GM23338 (cell line): Measurements from ENCODE around the gene SLC25A42. TPM values are rescaled to one million over a fixed set of nuclear protein-coding genes. Genes with fewer than 3 reads are reported as not detected.

Experiments
- ATAC-seq: fragments of 200-7000 bp; cut with Tn5 transposase; 3 replicates; pipeline ENCODE4 v1.9.1; 2020
- DNase-seq: peaks from one replicate; pipeline ENCODE4 v3.0.0-alpha.2; 2015; ENCODE audit warnings: low spot score
- H2AFZ ChIP-seq: fragments of 200-600 bp; sonication (generic); 2 replicates; pipeline ENCODE4 v1.8.0; 2016; ENCODE audit warnings: antibody characterized with exemption, mild to moderate bottlenecking, moderate library complexity
- H3F3A ChIP-seq: fragments of 200-600 bp; sonication (generic); replicated peaks from 2 replicates; pipeline ENCODE4 v1.8.0; 2017; ENCODE audit warnings: antibody characterized with exemption, mixed run types, low read depth
- H3K27ac ChIP-seq: fragments of 200-600 bp; sonication (generic); 2 replicates; pipeline ENCODE4 v1.6.1; 2016; ENCODE audit warnings: low read depth
- H3K27me3 ChIP-seq: fragments of 200-600 bp; sonication (generic); 2 replicates; pipeline ENCODE4 v1.8.0; 2016; ENCODE audit warnings: mild to moderate bottlenecking, mixed run types, moderate library complexity; ENCODE audit not compliant: insufficient read depth
- H3K36me3 ChIP-seq: fragments of 200-600 bp; sonication (generic); 2 replicates; pipeline ENCODE4 v1.8.0; 2016; ENCODE audit warnings: mild to moderate bottlenecking; ENCODE audit not compliant: insufficient read depth
- H3K4me1 ChIP-seq: fragments of 200-600 bp; sonication (generic); 2 replicates; pipeline ENCODE4 v1.8.0; 2016; ENCODE audit warnings: mild to moderate bottlenecking, moderate library complexity; ENCODE audit not compliant: insufficient read depth
- H3K4me2 ChIP-seq: fragments of 200-600 bp; sonication (generic); 2 replicates; pipeline ENCODE4 v1.7.1; 2017; ENCODE audit warnings: mixed run types
- H3K4me3 ChIP-seq: fragments of 200-600 bp; sonication (generic); 2 replicates; pipeline ENCODE4 v1.6.1; 2016; ENCODE audit warnings: mixed run types
- H3K79me2 ChIP-seq: fragments of 200-600 bp; sonication (generic); replicated peaks from 2 replicates; pipeline ENCODE4 v1.8.0; 2017; ENCODE audit warnings: mild to moderate bottlenecking; ENCODE audit not compliant: insufficient read depth
- H3K9me2 ChIP-seq: fragments of 200-600 bp; sonication (generic); 2 replicates; pipeline ENCODE4 v1.8.0; 2017; ENCODE audit not compliant: insufficient read depth
- H4K20me1 ChIP-seq: fragments of 200-600 bp; sonication (generic); replicated peaks from 2 replicates; pipeline ENCODE4 v1.8.0; 2017; ENCODE audit warnings: mild to moderate bottlenecking; ENCODE audit not compliant: insufficient read depth
- H3K27ac Mint-ChIP-seq: 2 replicates; pipeline ENCODE4 v1.8.0; 2020; ENCODE audit warnings: inconsistent platforms, mild to moderate bottlenecking, moderate library complexity, mixed read lengths
- H3K27me3 Mint-ChIP-seq: 3 replicates; pipeline ENCODE4 v1.8.0; 2022; ENCODE audit warnings: low read depth, mild to moderate bottlenecking, moderate library complexity, mixed read lengths, inconsistent platforms; ENCODE audit not compliant: insufficient read depth, poor library complexity
- H3K36me3 Mint-ChIP-seq: 3 replicates; pipeline ENCODE4 v1.8.0; 2021; ENCODE audit warnings: low read depth, mild to moderate bottlenecking, inconsistent platforms, moderate library complexity, mixed read lengths
- H3K4me1 Mint-ChIP-seq: 3 replicates; pipeline ENCODE4 v1.8.0; 2020; ENCODE audit warnings: mild to moderate bottlenecking, inconsistent platforms, mixed read lengths
- H3K4me3 Mint-ChIP-seq: 3 replicates; pipeline ENCODE4 v1.8.0; 2021; ENCODE audit warnings: moderate library complexity, mild to moderate bottlenecking, inconsistent platforms, mixed read lengths
- H3K9me3 Mint-ChIP-seq: 3 replicates; pipeline ENCODE4 v1.8.0; 2020; ENCODE audit warnings: moderate library complexity, mild to moderate bottlenecking, inconsistent platforms, mixed read lengths
- CREB1 ChIP-seq: fragments of 250-450 bp; sonication (Bioruptor Pico); IDR thresholded peaks from 2 replicates; pipeline ENCODE4 v1.5.0; 2020; ENCODE audit warnings: low read depth, mild to moderate bottlenecking, moderate library complexity
- EZH2 ChIP-seq: fragments of 200-600 bp; sonication (generic); IDR thresholded peaks from one replicate; pipeline ENCODE4 v1.8.0; 2017; ENCODE audit warnings: antibody characterized with exemption, mild to moderate bottlenecking, low read depth; ENCODE audit not compliant: unreplicated experiment
- EZH2phosphoT487 ChIP-seq: fragments of 200-600 bp; sonication (generic); IDR thresholded peaks from one replicate; pipeline ENCODE4 v1.8.1; 2018; ENCODE audit warnings: antibody characterized with exemption; ENCODE audit not compliant: unreplicated experiment
- ZNF114 ChIP-seq: fragments of 250-450 bp; sonication (Bioruptor Pico); IDR thresholded peaks from 2 replicates; pipeline ENCODE4 v1.5.0; 2020; ENCODE audit warnings: mild to moderate bottlenecking, moderate library complexity
- ZNF331 ChIP-seq: fragments of 250-450 bp; sonication (Bioruptor Pico); IDR thresholded peaks from 2 replicates; pipeline ENCODE4 v1.5.0; 2020; ENCODE audit warnings: low read depth, mild to moderate bottlenecking, moderate library complexity
- ZNF462 ChIP-seq: fragments of 250-450 bp; sonication (Bioruptor Pico); IDR thresholded peaks from 2 replicates; pipeline ENCODE4 v1.5.0; 2020; ENCODE audit warnings: mild to moderate bottlenecking, moderate library complexity
- polyA plus RNA-seq: library from polyadenylated mRNA; unstranded; fragments of >200 nt; fragmentation: Nextera tagmentation; extraction: Ambion mirVana; gene quantifications from 2 replicates; pipeline ENCODE4 v1.2.1, GENCODE V29; 2016
- total RNA-seq: library from RNA; depleted of rRNA; stranded (reverse); fragments of >200 nt; shearing (Covaris generic); gene quantifications from 2 replicates; pipeline ENCODE4 v1.2.3, GENCODE V29; 2014

The SLC25A42 gene
- total and polyA plus RNA-seq, 2 experiments from 2014 or later = 7.3 to 7.6 TPM

- H3K27ac Mint-ChIP-seq = no peak overlapping the region
Measured at GRCh38 chr19:19096641-19097627, 33.1 kb downstream of the SLC25A42 start.

GRCh38 chr19:19098084-19098702 is 34.4 kb downstream of the SLC25A42 start:
- 0 out of 2 replicates have a peak, but pooled peaks cover 6% of the 10 kb centered on the region for H3F3A ChIP-seq
- Mint-ChIP-seq H3K36me3 (peaks cover 2% of the 10 kb centered on the region; the same call in 1 of the 3 replicates), H3K4me3 (no peak overlapping the region), H3K27ac (no peak overlapping the region), H3K9me3 (no peaks in the 10 kb centered on the region), H3K4me1 (no peaks in the 10 kb centered on the region), H3K27me3 (peaks cover 10% of the 10 kb centered on the region)
- no peak overlapping the region for H3K4me3 ChIP-seq
- H3K4me1 ChIP-seq = no peaks in the 10 kb centered on the region
- no peak for TF ChIP-seq CREB1 (CRISPR knock-in tag)
- TF ChIP-seq EZH2 = no peak
- TF ChIP-seq ZNF462 = no peak
- no peak for TF ChIP-seq ZNF114 (CRISPR knock-in tag)
- H3K36me3 ChIP-seq = no peaks in the 10 kb centered on the region
- no peak for DNase-seq
- H3K27me3 ChIP-seq = no peaks in the 10 kb centered on the region
- no peaks in the 10 kb centered on the region; the same call in 1 of the 2 replicates for H4K20me1 ChIP-seq
- H3K27ac ChIP-seq = no peak overlapping the region
- no peak for ATAC-seq
- no peak overlapping the region for H2AFZ ChIP-seq
- H3K4me2 ChIP-seq = no peak overlapping the region
- H3K79me2 ChIP-seq = no peaks in the 10 kb centered on the region
- no peaks in the 10 kb centered on the region for H3K9me2 ChIP-seq

More at GRCh38 chr19:19096641-19097627, 33.1 kb downstream of the SLC25A42 start:
- Histone ChIP-seq H4K20me1 (no peaks in the 10 kb centered on the region), H3F3A (0 out of 2 replicates have a peak, but pooled peaks cover 6% of the 10 kb centered on the region), H3K4me1 (no peaks in the 10 kb centered on the region), H3K9me2 (no peaks in the 10 kb centered on the region), H3K36me3 (no peaks in the 10 kb centered on the region), H3K4me2 (no peak overlapping the region), H3K79me2 (no peaks in the 10 kb centered on the region), H2AFZ (no peak overlapping the region), H3K27ac (no peak overlapping the region), H3K4me3 (no peak overlapping the region), H3K27me3 (no peaks in the 10 kb centered on the region)
- ATAC-seq (no peak), DNase-seq (no peak)
- no peaks in the 10 kb centered on the region for H3K36me3 Mint-ChIP-seq
- TF ChIP-seq ZNF331 (no peak), EZH2phosphoT487 (no peak)
- H3K4me1 Mint-ChIP-seq = no peaks in the 10 kb centered on the region; the same call in 2 of the 3 replicates
- no peaks in the 10 kb centered on the region for H3K9me3 Mint-ChIP-seq
- H3K4me3 Mint-ChIP-seq = no peak overlapping the region
- peaks cover 14% of the 10 kb centered on the region for H3K27me3 Mint-ChIP-seq
